Measurements from ENCODE around the gene SLC35A1.

Gene SLC35A1

DNA sequence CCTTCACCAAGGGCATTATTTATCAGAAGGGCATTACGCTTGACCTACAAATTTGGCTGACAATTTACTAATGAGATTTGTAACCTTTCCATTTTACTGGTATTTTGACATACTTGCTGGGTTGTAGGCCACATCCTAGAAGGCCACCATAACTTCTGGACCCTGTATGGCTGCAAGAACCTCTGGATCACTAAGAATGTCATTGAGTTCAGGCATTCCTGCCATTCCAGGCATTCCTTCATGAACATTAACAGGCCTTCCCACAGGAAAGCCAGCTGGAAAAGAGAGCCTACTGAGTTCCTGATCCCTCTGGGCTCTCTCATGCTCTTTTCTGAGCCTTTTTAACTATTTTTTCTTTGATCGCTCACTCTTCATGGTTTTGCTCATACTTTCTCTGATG lies 28.4 kb upstream of the SLC35A1 start:
- no peak for TF ChIP-seq CTCF (IDR thresholded peaks at IDR 0.05; ENCODE audit: low read depth, low read length)
- no peak overlapping the region for H3K4me3 ChIP-seq (replicated peaks in 1 of 2; ENCODE audit: low read depth in 2 of 2, low read length in 2 of 2)
- no peak for DNase-seq (ENCODE audit: low read depth in 2 of 2)

DNA sequence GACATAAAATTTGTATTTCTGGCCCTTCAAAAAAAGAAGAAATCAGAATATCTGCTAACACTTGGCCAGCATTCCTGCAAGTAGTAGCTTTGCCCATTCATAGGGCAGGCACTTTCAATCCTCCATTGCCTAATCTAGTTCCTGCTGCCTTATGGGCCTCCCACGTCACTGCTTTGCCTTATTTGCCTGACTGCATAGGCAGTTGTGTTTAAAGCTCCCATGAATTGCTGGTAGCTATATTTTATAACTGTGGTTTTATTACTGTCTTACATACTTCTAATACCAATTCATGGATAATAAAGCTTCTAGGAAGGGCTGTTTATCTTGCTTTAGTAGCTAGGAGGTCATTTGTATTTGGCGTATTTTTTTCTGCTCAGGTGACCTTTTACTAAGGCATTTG lies 7.7 kb upstream of the SLC35A1 start:
- no peak overlapping the region for H3K4me3 ChIP-seq (replicated peaks in 1 of 2; ENCODE audit: low read depth in 2 of 2, low read length in 2 of 2)
- no peak for TF ChIP-seq CTCF (IDR thresholded peaks at IDR 0.05; ENCODE audit: low read depth, low read length)
- no peak for DNase-seq (ENCODE audit: low read depth in 2 of 2)

DNA sequence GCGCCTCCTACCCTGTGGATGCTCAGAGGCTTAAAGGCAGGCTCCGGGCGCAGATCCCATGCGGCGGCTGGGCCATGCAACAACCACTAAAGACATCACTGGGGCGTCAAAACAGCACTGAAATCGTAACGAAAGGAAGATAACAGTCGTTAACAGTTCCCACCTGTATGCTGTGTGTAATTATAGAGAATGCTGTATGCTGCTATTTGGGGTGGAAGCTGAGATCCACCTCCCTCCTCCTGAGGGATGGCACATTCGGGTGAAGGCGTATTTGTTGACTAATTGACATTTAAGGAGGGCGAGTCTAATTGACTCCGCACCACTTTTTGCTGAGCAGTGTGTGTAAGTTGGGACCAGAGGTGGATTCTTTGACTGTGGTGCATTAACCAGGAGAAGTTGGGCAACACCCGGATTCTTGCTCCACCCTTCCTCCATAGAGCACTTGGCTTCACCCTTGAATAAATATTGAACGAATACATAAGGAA lies 687 bp downstream of the SLC35A1 start:
- peak overlapping the region; percentile 75 to 85 for H3K4me3 ChIP-seq (replicated peaks in 1 of 2; ENCODE audit: low read depth in 2 of 2, low read length in 2 of 2)
- TF ChIP-seq CTCF (IDR thresholded peaks at IDR 0.05; ENCODE audit: low read depth, low read length): no peak
- peak; percentile 61 to 63 for DNase-seq (ENCODE audit: low read depth in 2 of 2)

DNA sequence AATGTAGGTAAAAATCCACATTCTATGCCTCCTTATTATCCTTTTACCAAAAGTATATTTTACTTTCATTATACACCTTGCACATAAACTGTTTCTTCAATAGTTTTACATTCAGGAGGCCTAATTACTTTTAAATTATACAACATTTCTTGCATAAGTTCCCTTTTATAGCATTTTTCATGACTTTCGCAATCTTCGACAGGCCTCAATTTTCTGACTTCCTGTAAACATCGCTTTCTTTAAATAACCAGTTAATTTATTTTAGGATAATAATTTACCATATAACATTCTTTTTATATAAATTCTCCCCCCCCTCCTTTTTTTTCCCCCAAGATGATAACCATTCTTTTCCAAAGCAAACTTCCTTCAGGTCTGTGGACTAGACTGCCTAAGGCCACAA lies 9.2 kb downstream of the SLC35A1 start:
- no peak for TF ChIP-seq CTCF (IDR thresholded peaks at IDR 0.05; ENCODE audit: low read depth, low read length)
- no peak overlapping the region for H3K4me3 ChIP-seq (replicated peaks in 1 of 2; ENCODE audit: low read depth in 2 of 2, low read length in 2 of 2)
- DNase-seq (ENCODE audit: low read depth in 2 of 2): no peak

DNA sequence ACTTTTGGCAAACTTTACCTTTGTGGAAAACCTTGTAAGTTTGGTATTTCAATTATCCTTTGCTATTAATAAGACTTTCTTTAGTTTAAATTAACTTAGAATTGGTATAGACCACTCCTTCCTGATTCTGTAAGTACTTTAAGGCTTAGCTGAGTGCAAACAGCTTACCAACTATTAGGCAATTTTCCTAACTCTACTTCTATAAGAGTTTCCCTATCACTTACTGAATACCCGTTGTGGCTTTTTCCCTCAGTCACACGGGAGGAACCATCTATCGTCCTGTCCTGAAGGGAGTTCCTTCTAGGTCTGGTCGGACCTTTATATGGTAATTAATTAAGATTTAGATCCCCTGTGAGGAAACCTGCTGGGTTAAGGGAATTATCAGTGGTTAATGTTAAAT lies 9.6 kb downstream of the SLC35A1 start:
- no peak for DNase-seq (ENCODE audit: low read depth in 2 of 2)
- H3K4me3 ChIP-seq (replicated peaks in 1 of 2; ENCODE audit: low read depth in 2 of 2, low read length in 2 of 2): no peak overlapping the region

GRCh38 chr6:87483929-87484328 lies 11.2 kb downstream of the SLC35A1 start:
- DNase-seq (ENCODE audit: low read depth in 2 of 2): peak; percentile 7 to 38
- TF ChIP-seq CTCF (IDR thresholded peaks at IDR 0.05; ENCODE audit: low read depth, low read length): no peak
- H3K4me3 ChIP-seq (replicated peaks in 1 of 2; ENCODE audit: low read depth in 2 of 2, low read length in 2 of 2): no peak overlapping the region

More for the DNA sequence above, 9.6 kb downstream of the SLC35A1 start:
- TF ChIP-seq CTCF (IDR thresholded peaks at IDR 0.05; ENCODE audit: low read depth, low read length): no peak

GRCh38 chr6:87484491-87484890 lies 11.7 kb downstream of the SLC35A1 start:
- H3K4me3 ChIP-seq (replicated peaks in 1 of 2; ENCODE audit: low read depth in 2 of 2, low read length in 2 of 2): no peak overlapping the region
- no peak for TF ChIP-seq CTCF (IDR thresholded peaks at IDR 0.05; ENCODE audit: low read depth, low read length)
- DNase-seq (ENCODE audit: low read depth in 2 of 2): no peak
